ENCODE measurements around the gene LAIR2.
A peak's percentile ranks its signal among the peaks of the same experiment; 100 is the strongest.

Gene LAIR2, protein sequence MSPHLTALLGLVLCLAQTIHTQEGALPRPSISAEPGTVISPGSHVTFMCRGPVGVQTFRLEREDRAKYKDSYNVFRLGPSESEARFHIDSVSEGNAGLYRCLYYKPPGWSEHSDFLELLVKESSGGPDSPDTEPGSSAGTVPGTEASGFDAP

DNA sequence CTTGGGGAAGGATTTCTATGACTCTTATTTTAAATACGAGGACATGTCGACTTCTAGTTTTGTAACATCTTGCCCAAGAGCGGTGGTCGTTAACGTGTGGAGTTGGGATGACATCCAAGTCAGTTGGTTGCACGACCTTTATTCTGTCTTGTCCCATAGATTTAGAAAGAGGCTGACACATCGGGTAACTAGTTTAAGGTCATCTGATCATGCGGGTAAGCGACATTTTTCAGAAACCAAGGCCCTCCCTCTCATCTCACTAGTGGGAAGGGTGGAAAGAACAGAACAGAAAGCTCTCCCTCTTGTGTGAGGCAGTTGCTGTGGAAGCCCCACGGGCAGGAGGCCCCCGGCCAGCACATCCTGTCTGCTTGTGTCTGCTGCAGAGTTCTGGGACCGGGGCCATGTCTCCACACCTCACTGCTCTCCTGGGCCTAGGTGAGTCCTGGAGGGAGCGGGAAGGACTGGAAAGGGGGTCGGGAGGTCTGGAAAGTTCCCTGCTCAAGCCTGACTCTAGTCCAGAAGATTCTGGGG lies at the start of gene LAIR2:
TSS of gene LAIR2 (plus strand) at position 314 of the 531 bp plus-strand sequence. CDS start at position 402, 88 bp downstream.
- no peak for DNase-seq (ENCODE audit: low read depth)

DNA sequence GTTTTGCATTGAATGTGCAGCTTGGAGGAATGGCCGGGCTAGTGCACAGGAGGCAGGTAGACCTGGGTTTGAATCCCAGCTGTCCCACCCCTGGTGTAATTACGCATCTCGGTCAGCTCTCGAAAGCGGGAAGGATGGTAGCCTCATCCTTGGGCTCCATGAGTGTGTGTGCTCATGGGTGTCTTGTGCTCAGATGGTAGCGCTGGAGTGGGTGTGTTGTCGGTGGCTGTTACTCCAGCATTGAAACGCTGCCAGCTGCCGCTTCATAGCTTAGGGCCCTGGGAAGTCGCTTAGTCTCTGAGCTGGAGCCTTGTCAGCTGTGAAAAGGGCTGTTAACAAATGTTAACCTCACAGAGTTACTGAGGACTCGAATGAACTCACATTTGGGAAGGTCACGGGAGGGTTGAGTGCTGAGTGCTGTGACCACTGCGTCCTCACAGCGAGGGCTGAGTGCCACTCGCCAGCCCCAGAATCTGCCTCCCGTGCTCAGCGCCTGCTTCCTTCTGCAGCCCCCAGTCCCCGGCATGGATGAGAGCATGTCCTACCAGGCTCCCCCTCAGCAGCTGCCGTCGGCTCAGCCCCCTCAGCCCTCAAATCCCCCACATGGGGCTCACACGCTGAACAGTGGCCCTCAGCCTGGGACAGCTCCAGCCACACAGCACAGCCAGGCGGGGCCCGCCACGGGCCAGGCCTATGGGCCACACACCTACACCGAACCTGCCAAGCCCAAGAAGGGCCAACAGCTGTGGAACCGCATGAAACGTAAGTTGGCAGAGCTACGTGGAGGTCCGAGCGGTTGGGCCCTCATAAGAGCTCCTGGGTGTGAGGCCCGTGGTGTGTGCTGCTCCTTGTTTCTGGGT lies 48.5 kb upstream of the LAIR2 start:
- DNase-seq (ENCODE audit: low read depth), result no peak

DNA sequence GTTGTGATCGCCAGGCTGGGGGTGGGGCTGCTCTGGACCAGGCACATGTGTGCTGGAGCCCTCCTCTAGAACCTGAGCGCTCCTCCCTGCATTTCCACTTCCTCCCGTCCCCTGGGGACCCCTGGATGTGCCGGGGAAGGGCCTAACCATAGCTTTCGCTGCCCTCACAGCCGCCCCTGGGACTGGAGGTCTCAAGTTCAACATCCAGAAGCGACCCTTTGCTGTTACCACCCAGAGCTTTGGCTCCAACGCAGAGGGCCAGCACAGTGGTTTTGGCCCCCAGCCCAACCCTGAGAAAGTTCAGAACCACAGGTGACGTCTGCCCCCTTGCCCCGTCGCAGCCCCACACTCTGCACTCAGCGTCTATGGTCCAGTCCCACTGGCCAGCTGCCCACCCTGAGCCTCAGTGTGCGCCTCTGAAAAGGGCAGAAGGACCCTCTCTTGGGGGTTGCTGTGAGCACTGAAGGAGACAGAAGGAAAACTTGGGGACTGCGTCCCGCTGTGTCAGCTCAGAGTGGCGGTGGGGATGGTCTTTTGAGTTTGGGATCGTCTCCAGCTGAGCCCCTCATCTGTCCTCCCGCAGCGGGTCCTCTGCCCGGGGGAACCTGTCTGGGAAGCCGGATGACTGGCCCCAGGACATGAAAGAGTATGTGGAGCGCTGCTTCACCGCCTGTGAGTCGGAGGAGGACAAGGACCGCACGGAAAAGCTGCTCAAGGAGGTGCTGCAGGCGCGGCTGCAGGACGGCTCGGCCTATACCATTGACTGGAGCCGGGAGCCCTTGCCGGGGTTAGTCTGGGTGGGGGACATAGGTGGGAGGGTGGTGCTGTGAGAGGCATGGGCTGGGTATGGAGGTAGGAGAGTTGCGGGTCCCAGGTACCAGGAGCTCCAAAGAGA lies 47.6 kb upstream of the LAIR2 start:
- DNase-seq (ENCODE audit: low read depth), result no peak

- DNase-seq (ENCODE audit: low read depth), result no peak
Measured at GRCh38 chr19:54455786-54456422, 46.7 kb upstream of the LAIR2 start.

DNA sequence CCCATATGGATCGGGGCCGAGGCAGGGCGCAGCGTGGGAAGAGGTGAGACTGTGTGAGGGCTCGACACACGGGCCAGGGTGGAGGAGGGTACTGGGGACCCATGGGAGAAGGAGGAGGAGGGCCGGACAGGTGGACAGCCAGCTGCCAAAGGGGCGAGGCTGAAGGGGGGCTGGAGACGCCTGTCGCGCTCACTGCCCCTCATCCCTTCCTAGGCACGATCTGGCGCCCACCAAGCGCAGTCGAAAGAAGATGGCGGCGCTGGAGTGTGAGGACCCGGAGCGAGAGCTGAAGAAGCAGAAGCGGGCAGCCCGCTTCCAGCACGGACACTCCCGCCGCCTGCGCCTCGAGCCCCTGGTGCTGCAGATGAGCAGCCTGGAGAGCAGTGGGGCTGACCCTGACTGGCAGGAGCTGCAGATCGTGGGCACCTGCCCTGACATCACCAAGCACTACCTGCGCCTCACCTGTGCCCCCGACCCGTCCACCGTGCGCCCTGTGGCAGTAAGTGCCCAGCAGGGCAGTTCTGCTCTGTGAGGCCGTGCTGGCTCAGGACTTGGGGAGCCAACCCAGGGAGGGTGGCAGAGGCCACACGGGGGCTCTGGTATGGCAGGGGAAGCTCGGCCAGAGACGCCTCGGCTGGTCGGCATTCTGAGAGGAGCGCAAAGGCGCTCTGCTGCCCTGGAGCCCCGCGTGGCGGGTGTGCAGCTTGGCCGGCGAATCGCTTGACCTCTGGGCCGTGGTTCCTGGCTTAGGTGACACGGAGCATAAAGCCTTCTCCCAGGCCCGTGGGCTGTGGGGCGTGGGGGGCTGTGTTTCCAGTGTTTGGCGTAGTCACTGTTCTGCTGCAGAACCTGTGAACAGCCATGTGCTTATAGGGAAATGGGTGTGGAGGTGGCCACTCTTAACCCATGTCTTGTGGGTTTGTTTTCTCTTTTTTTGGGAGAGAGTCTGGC lies 45.9 kb upstream of the LAIR2 start:
- DNase-seq (ENCODE audit: low read depth), result no peak

- DNase-seq (ENCODE audit: low read depth), result no peak
Measured at GRCh38 chr19:54457773-54458647, 44.6 kb upstream of the LAIR2 start.

DNA sequence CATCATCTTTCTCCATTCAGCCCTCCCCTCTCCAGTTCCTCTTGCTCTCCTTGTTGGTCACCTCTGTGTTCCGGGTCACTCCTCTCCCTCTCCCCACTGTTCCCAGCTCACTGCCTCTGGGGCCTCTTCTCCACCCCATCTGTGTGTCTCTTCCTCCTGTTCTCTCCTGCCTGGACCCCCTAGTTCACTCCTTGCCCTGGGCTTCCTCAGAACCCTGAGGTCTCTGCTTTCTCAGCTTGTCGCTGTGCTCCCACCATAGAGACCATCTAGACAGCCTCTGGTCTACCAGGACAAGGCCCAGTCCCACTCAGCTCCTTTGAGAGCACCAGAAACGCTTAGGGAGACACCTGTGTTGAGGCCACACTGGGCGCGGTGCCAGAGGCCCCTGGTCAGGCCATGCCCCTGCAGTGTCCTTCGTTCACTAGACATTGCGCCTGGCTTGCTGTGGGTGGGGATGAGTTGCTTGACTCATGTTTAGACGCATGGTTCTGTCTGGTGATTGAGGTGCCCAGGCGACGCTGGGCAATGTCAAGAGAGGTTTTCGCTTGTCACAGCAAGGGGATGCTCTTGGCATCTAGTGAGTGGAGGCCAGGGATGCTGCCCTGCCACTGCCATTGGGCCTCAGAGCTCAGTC lies 43.9 kb upstream of the LAIR2 start:
- DNase-seq (ENCODE audit: low read depth), result no peak

DNA sequence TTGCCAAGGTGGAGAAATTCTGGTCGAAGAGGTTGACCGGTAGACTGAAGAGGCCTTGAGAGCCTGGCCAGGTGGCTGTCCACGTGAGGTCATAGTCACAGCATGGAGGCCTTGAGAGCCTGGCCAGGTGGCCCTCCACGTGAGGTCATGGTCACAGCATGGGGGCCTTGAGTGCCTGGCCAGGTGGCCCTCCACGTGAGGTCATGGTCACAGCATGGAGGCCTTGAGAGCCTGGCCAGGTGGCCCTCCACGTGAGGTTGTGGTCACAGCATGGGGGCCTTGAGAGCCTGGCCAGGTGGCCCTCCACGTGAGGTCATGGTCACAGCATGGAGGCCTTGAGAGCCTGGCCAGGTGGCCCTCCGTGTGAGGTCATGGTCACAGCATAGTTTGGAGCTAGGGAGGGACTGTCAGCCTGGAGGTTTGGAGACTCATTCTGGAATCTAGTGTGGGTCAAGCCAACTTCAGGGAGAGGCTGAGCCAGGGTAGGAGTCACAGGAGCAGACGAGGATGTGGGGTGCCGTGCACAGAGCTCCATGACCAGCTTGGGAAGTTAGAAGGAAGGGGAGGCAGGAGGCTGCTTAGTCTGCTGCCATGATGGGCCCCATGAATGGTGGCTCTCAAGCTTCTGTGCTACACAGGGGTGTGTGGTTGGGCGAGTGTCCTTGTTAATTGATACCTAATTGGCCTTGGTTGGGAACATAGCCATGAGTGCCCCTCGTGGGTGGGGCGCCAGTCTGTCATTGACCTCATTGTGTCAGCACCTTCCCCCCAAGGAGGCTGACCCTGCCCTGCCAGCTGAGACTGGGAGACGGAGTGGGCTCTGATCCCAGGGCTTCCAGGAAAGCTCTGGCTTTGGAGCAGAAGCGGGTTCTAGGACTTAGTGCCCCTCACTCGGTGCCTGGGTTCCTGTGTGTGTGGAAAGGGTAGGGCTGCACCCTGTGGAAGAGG lies 43.1 kb upstream of the LAIR2 start:
- no peak for DNase-seq (ENCODE audit: low read depth)

DNA sequence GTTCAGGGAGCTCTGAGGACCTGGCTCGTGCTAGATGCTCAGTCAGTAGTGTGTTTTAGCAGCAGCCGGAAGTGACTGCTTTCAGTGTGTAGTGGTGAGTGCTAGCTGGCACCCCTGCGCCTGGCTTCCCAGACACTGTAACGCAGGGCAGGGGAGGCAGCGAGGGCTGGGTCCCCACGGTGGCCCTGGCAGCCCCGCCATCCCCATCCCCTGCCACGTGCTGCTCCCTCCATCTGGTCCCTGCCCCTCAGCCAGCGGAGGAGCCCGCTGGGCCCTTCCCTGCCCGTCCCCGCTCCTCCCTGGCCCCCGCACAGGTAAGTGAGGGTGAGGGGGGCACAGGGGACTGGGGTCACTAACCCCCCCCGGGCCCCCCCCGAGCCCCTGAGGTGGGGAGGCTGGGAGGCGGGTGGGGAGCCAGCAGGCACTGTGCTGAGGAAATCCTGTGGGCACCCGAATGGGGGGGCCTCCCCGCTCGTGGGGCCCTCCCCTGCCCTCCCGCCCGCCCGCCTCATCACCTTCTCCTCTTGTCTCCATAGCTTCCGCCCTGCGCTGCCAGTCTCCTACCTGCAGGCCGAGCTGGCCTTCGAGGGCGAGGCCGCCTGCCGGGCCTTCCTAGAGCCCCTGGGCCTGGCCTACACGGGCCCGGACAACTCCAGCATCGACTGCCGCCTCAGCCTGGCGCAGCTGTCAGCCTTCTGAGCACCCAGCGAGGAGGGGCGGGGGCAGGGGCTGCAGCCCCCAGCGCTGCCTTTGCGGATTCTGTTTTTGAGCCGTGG lies 42.2 kb upstream of the LAIR2 start:
- DNase-seq (ENCODE audit: low read depth), result no peak

- DNase-seq (ENCODE audit: low read depth), result no peak
Measured at GRCh38 chr19:54461210-54461609, 41.4 kb upstream of the LAIR2 start.

DNA sequence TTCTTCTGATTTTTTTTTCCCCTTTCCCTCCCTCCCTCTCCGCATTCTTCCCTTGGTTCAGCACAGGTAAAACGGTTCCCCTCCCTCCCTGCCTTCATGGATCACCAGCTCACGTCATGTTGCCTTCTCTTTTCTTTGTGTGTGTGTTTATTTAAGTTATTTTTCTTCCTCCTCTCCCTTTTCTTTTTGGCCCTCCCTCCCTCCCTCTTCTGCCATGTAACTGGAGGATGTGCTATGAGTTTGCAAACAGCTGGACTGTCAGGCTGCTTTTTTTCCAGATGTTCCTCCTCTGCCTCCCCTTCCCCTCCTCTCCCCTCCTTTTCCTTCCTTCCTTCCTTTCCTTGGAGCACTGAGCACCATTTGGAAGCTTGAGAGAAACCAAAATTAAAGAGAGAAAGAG lies 41.0 kb upstream of the LAIR2 start:
- no peak for DNase-seq (ENCODE audit: low read depth)

- no peak for DNase-seq (ENCODE audit: low read depth)
Measured at GRCh38 chr19:54462047-54462654, 40.5 kb upstream of the LAIR2 start.

DNA sequence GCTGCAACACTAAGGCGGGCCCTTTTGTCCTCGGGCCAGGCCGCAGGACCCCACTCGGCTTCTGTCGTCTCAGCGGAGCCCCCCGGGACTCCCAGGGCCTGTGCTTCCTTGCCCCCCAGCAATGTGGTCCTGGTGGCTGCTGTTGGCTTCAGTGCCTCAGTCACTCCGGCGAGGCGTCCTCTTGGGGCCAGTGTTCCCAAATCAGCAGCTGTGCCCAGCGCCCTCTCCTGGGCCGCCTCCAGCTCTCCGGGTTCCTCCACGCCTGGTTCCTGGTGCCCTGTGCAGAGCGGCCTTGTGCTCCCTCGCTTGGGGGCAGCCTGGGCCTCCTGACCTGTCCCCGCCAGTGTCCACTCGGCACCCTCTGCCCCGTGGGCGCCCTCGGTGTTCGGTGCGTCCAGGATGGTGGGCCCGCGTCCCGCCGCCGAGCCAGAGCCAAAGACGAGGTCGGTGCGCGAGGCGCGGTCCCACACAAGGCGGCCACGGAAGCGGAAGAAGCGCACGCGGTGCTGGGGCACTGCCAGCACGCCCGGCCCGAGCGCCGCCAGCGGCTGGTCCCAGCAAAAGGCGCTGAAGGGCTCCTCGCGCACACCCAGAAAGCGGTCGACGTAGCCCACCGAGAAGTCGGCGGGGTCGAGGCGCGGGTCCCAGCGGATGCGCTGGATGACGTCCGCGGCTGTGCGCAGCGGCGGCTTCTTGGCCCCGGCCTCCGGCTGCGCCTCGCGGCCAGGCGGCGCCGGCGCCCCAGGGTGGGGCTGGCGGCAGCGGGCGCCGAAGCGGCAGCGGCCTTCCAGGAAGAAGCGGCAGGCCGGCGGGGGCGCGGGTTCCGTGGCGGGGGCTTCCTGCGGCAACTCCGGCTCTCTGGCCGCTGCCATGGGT lies 39.7 kb upstream of the LAIR2 start:
- DNase-seq (ENCODE audit: low read depth), result peak; percentile 59

GRCh38 chr19:54463531-54464043 lies 39.0 kb upstream of the LAIR2 start, which contains the start of gene LENG9:
TSS of gene LENG9 (minus strand) at chr19:54463778. CDS start at chr19:54463526, 252 bp downstream.
- DNase-seq (ENCODE audit: low read depth), result peak; percentile 99

GRCh38 chr19:54464044-54464629 lies 38.5 kb upstream of the LAIR2 start:
- DNase-seq (ENCODE audit: low read depth), result peak; percentile 65

Data from fibroblast of gingiva (primary cell).